ENCODE measurements around the gene PIAS4.
"Not testable (repeated sequence)": the region's sequence is repeated elsewhere in the genome, so short reads cannot be mapped to it uniquely, and the experiment has no call there.

PIAS4 gene

GRCh38 chr19:3987619-3988371 is 19.7 kb upstream of the PIAS4 start:
- H3K4me3 ChIP-seq (ENCODE audit: low read length) = peak overlapping the region; percentile 21
- DNase-seq (ENCODE audit: low read depth) = no peak
- TF ChIP-seq CTCF (conservative IDR thresholded peaks at IDR 0.05; ENCODE audit: low read depth, low read length) = peak; percentile 88

DNA sequence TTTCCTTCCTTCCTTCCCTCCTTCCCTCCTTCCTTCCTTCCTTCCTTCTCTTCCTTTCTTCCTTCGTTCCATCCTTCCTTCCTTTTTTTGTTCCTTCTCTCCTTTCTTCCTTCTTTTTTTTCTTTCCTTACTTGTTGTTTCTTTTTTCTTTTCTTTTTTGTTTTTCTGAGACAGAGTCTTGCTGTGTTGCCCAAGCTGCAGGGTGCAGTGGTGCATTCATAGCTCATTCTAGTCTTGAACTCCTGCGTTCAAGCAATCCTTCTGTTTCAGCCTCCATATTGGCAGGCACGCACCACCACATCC is 16.8 kb upstream of the PIAS4 start:
- no peak for TF ChIP-seq CTCF (conservative IDR thresholded peaks at IDR 0.05; ENCODE audit: low read depth, low read length)

GRCh38 chr19:3995607-3996006 is 11.9 kb upstream of the PIAS4 start:
- no peak for DNase-seq (ENCODE audit: low read depth)
- H3K4me3 ChIP-seq (ENCODE audit: low read length) = no peak overlapping the region
- no peak for TF ChIP-seq CTCF (conservative IDR thresholded peaks at IDR 0.05; ENCODE audit: low read depth, low read length)

More for the DNA sequence above, 16.8 kb upstream of the PIAS4 start:
- no peak overlapping the region for H3K4me3 ChIP-seq (ENCODE audit: low read length)
- DNase-seq (ENCODE audit: low read depth) = no peak

- H3K4me3 ChIP-seq (ENCODE audit: low read length); DNase-seq (ENCODE audit: low read depth): not testable (repeated sequence)
Measured at GRCh38 chr19:3998667-3999412, 8.7 kb upstream of the PIAS4 start.

DNA sequence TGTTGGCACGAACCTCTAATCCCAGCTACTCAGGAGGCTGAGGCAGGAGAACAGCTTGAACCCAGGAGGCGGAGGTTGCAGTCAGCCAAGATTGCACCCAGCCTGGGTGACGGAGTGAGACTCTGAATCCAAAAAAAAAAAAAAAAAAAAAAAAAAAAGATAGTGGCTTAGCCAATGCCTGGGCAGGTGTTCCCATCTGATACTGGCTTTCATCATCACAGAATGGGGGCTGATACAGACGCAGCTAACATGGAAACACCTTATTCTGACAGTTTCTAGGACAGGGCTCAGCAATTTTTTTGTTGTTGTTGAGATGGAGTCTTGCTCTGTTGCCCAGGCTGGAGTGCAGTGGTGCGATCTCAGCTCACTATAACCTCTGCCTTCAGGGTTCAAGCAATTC is 6.7 kb upstream of the PIAS4 start:
- H3K4me3 ChIP-seq (ENCODE audit: low read length); DNase-seq (ENCODE audit: low read depth): not testable (repeated sequence)

DNA sequence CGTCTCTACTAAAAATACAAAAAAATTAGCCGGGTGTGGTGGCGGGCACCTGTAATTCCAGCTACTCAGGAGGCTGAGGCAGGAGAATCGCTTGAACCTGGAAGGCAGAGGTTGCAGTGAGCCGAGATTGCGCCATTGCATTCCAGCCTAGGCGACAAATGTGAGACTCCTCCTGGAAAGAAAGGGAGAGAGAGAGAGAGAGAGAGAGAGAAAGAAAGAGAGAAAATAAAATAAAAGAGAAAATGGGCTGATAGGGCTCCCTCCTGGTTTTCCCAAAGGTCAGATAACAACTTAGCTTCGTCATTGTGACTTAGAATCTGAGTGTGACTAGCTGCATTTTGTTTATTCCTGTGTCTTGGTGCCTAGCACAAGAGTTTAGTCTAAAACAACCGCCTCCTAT is 2.1 kb upstream of the PIAS4 start:
- DNase-seq (ENCODE audit: low read depth); H3K4me3 ChIP-seq (ENCODE audit: low read length): not testable (repeated sequence)

DNA sequence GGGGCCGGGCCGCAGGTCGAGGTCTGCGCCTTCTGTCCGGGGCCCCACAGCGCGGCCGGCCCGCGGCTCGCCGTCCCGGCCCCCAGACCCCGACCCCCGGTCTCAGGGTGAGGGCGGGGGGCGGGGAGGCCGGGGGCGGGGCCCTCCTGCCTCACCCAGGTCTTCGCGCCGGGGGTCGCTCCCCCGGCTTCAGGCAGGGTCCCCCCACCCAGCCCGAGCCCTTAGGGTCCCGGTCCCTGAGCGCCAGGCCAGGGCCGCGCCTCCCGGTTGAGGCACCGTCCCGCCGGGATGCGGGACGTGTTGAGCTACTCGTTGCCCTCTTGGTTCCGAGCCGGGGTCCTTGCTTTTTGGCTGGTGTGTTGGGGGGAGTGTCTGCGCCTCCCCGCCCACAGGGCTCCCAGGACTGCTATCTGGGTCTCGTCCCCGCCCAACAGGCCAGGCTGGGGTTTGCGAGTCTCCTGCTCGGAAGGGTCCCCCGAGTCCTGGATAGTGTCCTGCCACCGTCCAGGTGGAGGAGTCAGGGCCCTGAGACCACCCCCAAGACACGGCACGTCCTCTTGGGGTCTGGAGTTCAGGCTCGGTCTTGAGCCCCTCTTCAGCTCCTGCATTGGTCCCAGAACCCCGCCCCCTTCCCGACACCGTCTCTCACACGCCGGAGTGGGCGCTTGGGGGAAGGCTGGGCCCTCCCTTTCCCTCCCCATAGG is 452 bp downstream of the PIAS4 start:
- no peak for TF ChIP-seq CTCF (conservative IDR thresholded peaks at IDR 0.05; ENCODE audit: low read depth, low read length)
- H3K4me3 ChIP-seq (ENCODE audit: low read length) = peak overlapping the region; percentile 87
- no peak for DNase-seq (ENCODE audit: low read depth)

GRCh38 chr19:4009990-4010807 is 2.7 kb downstream of the PIAS4 start:
- DNase-seq (ENCODE audit: low read depth) = no peak
- no peak overlapping the region for H3K4me3 ChIP-seq (ENCODE audit: low read length)
- TF ChIP-seq CTCF (conservative IDR thresholded peaks at IDR 0.05; ENCODE audit: low read depth, low read length) = no peak

All from retinal pigment epithelial cell (primary cell).